Measurements from ENCODE around the gene FXYD4. TPM values are rescaled to one million over a fixed set of nuclear protein-coding genes. Genes with fewer than 3 reads are reported as not detected.

Gene FXYD4
- total RNA-seq, 2 donors from 2014 or later: 0.97 TPM; not detected in 1

GRCh38 chr10:43396928-43397624 lies 25.6 kb downstream of the FXYD4 start:
- Mint-ChIP-seq H3K27ac (peak overlapping the region; percentile 98), H3K4me1 (peaks cover 46% of the 10 kb centered on the region), H3K4me3 (peak overlapping the region; percentile 98), H3K9me3 (no peaks in the 10 kb centered on the region), H3K36me3 (ENCODE audit: low read depth) (peaks cover 45% of the 10 kb centered on the region), H3K27me3 (ENCODE audit: insufficient read depth) (no peaks in the 10 kb centered on the region)
- peak overlapping the region; percentile 88 for H3K27ac ChIP-seq (ENCODE audit: low read depth, low read length)
- no peaks in the 10 kb centered on the region for H3K9me3 ChIP-seq (ENCODE audit: control insufficient read depth, low read length)
- no peak for TF ChIP-seq CTCF (conservative IDR thresholded peaks at IDR 0.05)
- peak overlapping the region; percentile 84 for H3K4me3 ChIP-seq (ENCODE audit: low read length)
- H3K36me3 ChIP-seq (ENCODE audit: control insufficient read depth, insufficient read depth, low read length): peaks cover 62% of the 10 kb centered on the region
- H3K27me3 ChIP-seq (ENCODE audit: control insufficient read depth, insufficient read depth, low read length, poor library complexity, severe bottlenecking): no peaks in the 10 kb centered on the region
- peak overlapping the region; percentile 75 for H3K9ac ChIP-seq (ENCODE audit: extremely low read depth, low read length, poor library complexity, severe bottlenecking)
- H3K4me1 ChIP-seq (ENCODE audit: control insufficient read depth, insufficient read depth, low read length): peaks cover 17% of the 10 kb centered on the region
- peak; percentile 96 for DNase-seq
- WGBS, 2 experiments (ENCODE audit: insufficient coverage in 1 of 2, insufficient read length in 1 of 2): 1 to 2% methylated on average over 27 to 69 of the region's 70 CpGs

GRCh38 chr10:43398939-43399319 lies 27.5 kb downstream of the FXYD4 start:
- no peaks in the 10 kb centered on the region for H3K27me3 ChIP-seq (ENCODE audit: control insufficient read depth, insufficient read depth, low read length, poor library complexity, severe bottlenecking)
- Mint-ChIP-seq H3K4me1 (peaks cover 47% of the 10 kb centered on the region), H3K27me3 (ENCODE audit: insufficient read depth) (no peaks in the 10 kb centered on the region), H3K36me3 (ENCODE audit: low read depth) (peaks cover 39% of the 10 kb centered on the region), H3K9me3 (no peaks in the 10 kb centered on the region), H3K27ac (no peak overlapping the region), H3K4me3 (no peak overlapping the region)
- H3K9me3 ChIP-seq (ENCODE audit: control insufficient read depth, low read length): no peaks in the 10 kb centered on the region
- WGBS, 2 experiments (ENCODE audit: insufficient coverage in 1 of 2, insufficient read length in 1 of 2): 85% methylated on average over 2 of the region's 2 CpGs; no CpG with 5 or more reads in 1 of the 2 experiments
- peak overlapping the region; percentile 67 for H3K4me3 ChIP-seq (ENCODE audit: low read length)
- H3K4me1 ChIP-seq (ENCODE audit: control insufficient read depth, insufficient read depth, low read length): peaks cover 15% of the 10 kb centered on the region
- H3K9ac ChIP-seq (ENCODE audit: extremely low read depth, low read length, poor library complexity, severe bottlenecking): no peak overlapping the region
- no peak overlapping the region for H3K27ac ChIP-seq (ENCODE audit: low read depth, low read length)
- TF ChIP-seq CTCF (conservative IDR thresholded peaks at IDR 0.05): no peak
- DNase-seq: no peak
- peaks cover 53% of the 10 kb centered on the region for H3K36me3 ChIP-seq (ENCODE audit: control insufficient read depth, insufficient read depth, low read length)

- H3K27me3 Mint-ChIP-seq (ENCODE audit: insufficient read depth): no peaks in the 10 kb centered on the region
- H3K36me3 Mint-ChIP-seq (ENCODE audit: low read depth): peaks cover 37% of the 10 kb centered on the region
- H3K4me1 Mint-ChIP-seq: peaks cover 48% of the 10 kb centered on the region
- no peak for DNase-seq
- H3K27me3 ChIP-seq (ENCODE audit: control insufficient read depth, insufficient read depth, low read length, poor library complexity, severe bottlenecking): no peaks in the 10 kb centered on the region
- WGBS, 2 experiments (ENCODE audit: insufficient coverage in 1 of 2, insufficient read length in 1 of 2): 86 to 99% methylated on average over 3 to 5 of the region's 5 CpGs
- H3K9me3 ChIP-seq (ENCODE audit: control insufficient read depth, low read length): no peaks in the 10 kb centered on the region
- peak overlapping the region; percentile 19 for H3K27ac Mint-ChIP-seq
- no peak overlapping the region for H3K27ac ChIP-seq (ENCODE audit: low read depth, low read length)
- H3K4me1 ChIP-seq (ENCODE audit: control insufficient read depth, insufficient read depth, low read length): peaks cover 10% of the 10 kb centered on the region
- H3K9me3 Mint-ChIP-seq: no peaks in the 10 kb centered on the region
- H3K4me3 ChIP-seq (ENCODE audit: low read length): peak overlapping the region; percentile 14
- H3K9ac ChIP-seq (ENCODE audit: extremely low read depth, low read length, poor library complexity, severe bottlenecking): peak overlapping the region; percentile 22
- peaks cover 53% of the 10 kb centered on the region for H3K36me3 ChIP-seq (ENCODE audit: control insufficient read depth, insufficient read depth, low read length)
- no peak overlapping the region for H3K4me3 Mint-ChIP-seq
- TF ChIP-seq CTCF (conservative IDR thresholded peaks at IDR 0.05): no peak
Measured at GRCh38 chr10:43399320-43400310, 28.2 kb downstream of the FXYD4 start.

All from endodermal cell (in vitro differentiated cells).